ENCODE results near the gene NFIL3.
"Not testable (repeated sequence)": the region's sequence is repeated elsewhere in the genome, so short reads cannot be mapped to it uniquely, and the experiment has no call there.

Gene NFIL3

GRCh38 chr9:91395106-91395552, 28.5 kb downstream of the NFIL3 start:
- no peak for DNase-seq (ENCODE audit: low spot score)

GRCh38 chr9:91393826-91394225, 29.8 kb downstream of the NFIL3 start:
- no peak for DNase-seq (ENCODE audit: low spot score)

GRCh38 chr9:91392435-91392834, 31.2 kb downstream of the NFIL3 start:
- DNase-seq (ENCODE audit: low spot score): no peak

- DNase-seq (ENCODE audit: low spot score): no peak
Observed at GRCh38 chr9:91391818-91392217, 31.8 kb downstream of the NFIL3 start.

GRCh38 chr9:91391412-91391811, 32.2 kb downstream of the NFIL3 start:
- DNase-seq (ENCODE audit: low spot score): no peak

GRCh38 chr9:91389686-91390085, 33.9 kb downstream of the NFIL3 start:
- DNase-seq (ENCODE audit: low spot score): not testable (repeated sequence)

GRCh38 chr9:91386765-91387164, 36.9 kb downstream of the NFIL3 start:
- DNase-seq (ENCODE audit: low spot score): no peak

- no peak for DNase-seq (ENCODE audit: low spot score)
Observed at GRCh38 chr9:91384954-91385353, 38.7 kb downstream of the NFIL3 start.

- DNase-seq (ENCODE audit: low spot score): no peak
Observed at GRCh38 chr9:91383577-91383976, 40.1 kb downstream of the NFIL3 start.

- DNase-seq (ENCODE audit: low spot score): no peak
Observed at GRCh38 chr9:91382298-91382697, 41.3 kb downstream of the NFIL3 start.

- DNase-seq (ENCODE audit: low spot score): no peak
Observed at GRCh38 chr9:91379426-91379825, 44.2 kb downstream of the NFIL3 start.

GRCh38 chr9:91378695-91379127, 44.9 kb downstream of the NFIL3 start:
- DNase-seq (ENCODE audit: low spot score): no peak

GRCh38 chr9:91378054-91378453, 45.6 kb downstream of the NFIL3 start:
- not testable (repeated sequence) for DNase-seq (ENCODE audit: low spot score)

- DNase-seq (ENCODE audit: low spot score): no peak
Observed at GRCh38 chr9:91376239-91376638, 47.4 kb downstream of the NFIL3 start.

GRCh38 chr9:91374939-91375338, 48.7 kb downstream of the NFIL3 start:
- DNase-seq (ENCODE audit: low spot score): no peak

- DNase-seq (ENCODE audit: low spot score): peak; percentile 47
Observed at GRCh38 chr9:91371894-91372293, 51.7 kb downstream of the NFIL3 start.

GRCh38 chr9:91370006-91370405, 53.6 kb downstream of the NFIL3 start:
- DNase-seq (ENCODE audit: low spot score): not testable (repeated sequence)

- DNase-seq (ENCODE audit: low spot score): no peak
Observed at GRCh38 chr9:91364702-91365101, 58.9 kb downstream of the NFIL3 start.

GRCh38 chr9:91364005-91364404, 59.6 kb downstream of the NFIL3 start:
- no peak for DNase-seq (ENCODE audit: low spot score)

- no peak for DNase-seq (ENCODE audit: low spot score)
Observed at GRCh38 chr9:91362051-91362611, 61.5 kb downstream of the NFIL3 start.

- DNase-seq (ENCODE audit: low spot score): peak; percentile 91
Observed at GRCh38 chr9:91361291-91362050, 62.2 kb downstream of the NFIL3 start, which contains the start of gene AUH. Gene AUH (minus strand): TSS chr9:91361918. CDS start chr9:91361889, 29 bp downstream.

- peak; percentile 7 for DNase-seq (ENCODE audit: low spot score)
Observed at GRCh38 chr9:91360551-91361290, 62.9 kb downstream of the NFIL3 start.

All from Ammon's horn (tissue), 1 donor.